Astrocyte (in vitro differentiated cells and primary cell): Measurements from ENCODE around the gene MCUB. TPM values are rescaled to one million over a fixed set of nuclear protein-coding genes. Genes with fewer than 3 reads are reported as not detected.

ENCODE experiments used
- DNase-seq: peaks from one replicate; pipeline ENCODE4 v3.0.0-alpha.2; 2010; ENCODE audit warnings: low read depth
- FAIRE-seq: peaks from 2 replicates; lab custom pipeline; 2011; peaks lifted over from hg19 to GRCh38; lab: Jason Lieb, UNC
- H2AFZ ChIP-seq: 2 replicates; pipeline ENCODE4 v1.6.0; 2012; ENCODE audit warnings: low read depth, low read length, inconsistent platforms
- H3K27ac ChIP-seq: 2 replicates; pipeline ENCODE4 v1.5.1; 2011; ENCODE audit warnings: low read depth, low read length, inconsistent platforms
- H3K27me3 ChIP-seq: 2 replicates; pipeline ENCODE4 v1.6.0; 2011; ENCODE audit warnings: low read length, inconsistent platforms; ENCODE audit not compliant: insufficient read depth
- H3K36me3 ChIP-seq: 2 replicates; pipeline ENCODE4 v1.5.1; 2011; ENCODE audit warnings: low read length, inconsistent platforms; ENCODE audit not compliant: insufficient read depth
- H3K4me1 ChIP-seq: 2 replicates; pipeline ENCODE4 v1.5.1; 2011; ENCODE audit warnings: low read length, inconsistent platforms; ENCODE audit not compliant: insufficient read depth
- H3K4me2 ChIP-seq: 2 replicates; pipeline ENCODE4 v1.6.0; 2012; ENCODE audit warnings: low read length, inconsistent platforms
- H3K4me3 ChIP-seq: 2 replicates; pipeline ENCODE4 v1.5.1; 2011; ENCODE audit warnings: low read depth, mild to moderate bottlenecking, low read length, inconsistent platforms; ENCODE audit not compliant: insufficient read depth
- H3K79me2 ChIP-seq: 2 replicates; pipeline ENCODE4 v1.6.0; 2012; ENCODE audit warnings: mild to moderate bottlenecking, low read length, inconsistent platforms; ENCODE audit not compliant: insufficient read depth
- H3K9ac ChIP-seq: 2 replicates; pipeline ENCODE4 v1.6.0; 2012; ENCODE audit warnings: mild to moderate bottlenecking, low read length, inconsistent platforms
- H3K9me3 ChIP-seq: 2 replicates; pipeline ENCODE4 v1.5.1; 2012; ENCODE audit warnings: low read depth, mild to moderate bottlenecking, low read length, inconsistent platforms; ENCODE audit not compliant: insufficient read depth
- H4K20me1 ChIP-seq: 2 replicates; pipeline ENCODE4 v1.6.0; 2012; ENCODE audit warnings: low read length, inconsistent platforms; ENCODE audit not compliant: insufficient read depth
- H3K27ac Mint-ChIP-seq: one replicate; pipeline ENCODE4 v1.8.0; 2021; ENCODE audit warnings: mild to moderate bottlenecking, mixed read lengths; ENCODE audit not compliant: unreplicated experiment
- H3K27me3 Mint-ChIP-seq: one replicate; pipeline ENCODE4 v1.8.0; 2021; ENCODE audit warnings: low read depth, mixed read lengths; ENCODE audit not compliant: unreplicated experiment
- H3K36me3 Mint-ChIP-seq: one replicate; pipeline ENCODE4 v1.8.0; 2021; ENCODE audit warnings: low read depth, mixed read lengths; ENCODE audit not compliant: unreplicated experiment
- H3K4me1 Mint-ChIP-seq: one replicate; pipeline ENCODE4 v1.8.0; 2021; ENCODE audit warnings: low read depth, mixed read lengths; ENCODE audit not compliant: unreplicated experiment
- H3K4me3 Mint-ChIP-seq: one replicate; pipeline ENCODE4 v1.8.0; 2021; ENCODE audit warnings: mild to moderate bottlenecking, moderate library complexity, mixed read lengths; ENCODE audit not compliant: unreplicated experiment
- H3K9me3 Mint-ChIP-seq: one replicate; pipeline ENCODE4 v1.8.0; 2021; ENCODE audit warnings: mild to moderate bottlenecking, mixed read lengths; ENCODE audit not compliant: unreplicated experiment
- EZH2 ChIP-seq: IDR thresholded peaks from 2 replicates; pipeline ENCODE4 v1.6.1; 2012; ENCODE audit warnings: mild to moderate bottlenecking, low read length, inconsistent platforms; ENCODE audit not compliant: insufficient read depth
- total RNA-seq: library from RNA; stranded (reverse); gene quantifications from 2 replicates; pipeline ENCODE4 v1.2.1, GENCODE V29; 2021
- TF ChIP-seq, protein P1 (sequence below): IDR thresholded peaks from 2 replicates; pipeline ENCODE4 v1.5.1; 2011; ENCODE audit warnings: low read depth, mild to moderate bottlenecking, inconsistent platforms, low read length, moderate library complexity; ENCODE audit not compliant: insufficient read depth

MCUB gene
- total RNA-seq, 1 donor from 2014 or later, result 12.6 TPM

DNA sequence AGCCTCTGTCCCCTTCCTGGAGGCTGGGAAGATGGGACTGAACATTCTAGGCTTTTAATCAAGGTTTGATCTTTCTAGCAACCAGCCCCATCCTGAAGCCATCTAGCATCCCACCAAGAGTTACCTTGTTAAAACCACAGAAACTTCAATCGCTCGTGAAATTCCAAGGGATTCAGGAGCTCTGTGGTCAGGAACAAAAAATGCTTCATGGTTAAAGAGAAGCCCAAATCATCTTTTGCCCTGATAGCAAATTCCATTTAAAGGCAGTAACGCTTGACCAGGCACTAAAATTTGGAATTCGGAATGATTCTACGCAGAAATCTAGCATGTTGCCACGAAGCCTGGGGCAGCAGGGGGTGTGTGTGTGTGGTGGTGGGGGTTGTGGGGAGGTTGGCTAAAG, 95.3 kb downstream of the MCUB start:
- DNase-seq (no peak), FAIRE-seq (no peak)
- no peaks in the 10 kb centered on the region for H4K20me1 ChIP-seq
- no peaks in the 10 kb centered on the region for H3K79me2 ChIP-seq
- H3K27ac ChIP-seq, result no peak overlapping the region
- no peak overlapping the region for H2AFZ ChIP-seq
- no peaks in the 10 kb centered on the region for H3K9me3 ChIP-seq
- Mint-ChIP-seq H3K4me3 (no peak overlapping the region), H3K27me3 (no peaks in the 10 kb centered on the region), H3K36me3 (peaks cover 2% of the 10 kb centered on the region), H3K9me3 (no peaks in the 10 kb centered on the region), H3K4me1 (no peaks in the 10 kb centered on the region), H3K27ac (no peak overlapping the region)
- H3K27me3 ChIP-seq, result no peaks in the 10 kb centered on the region
- TF ChIP-seq, protein P1, sequence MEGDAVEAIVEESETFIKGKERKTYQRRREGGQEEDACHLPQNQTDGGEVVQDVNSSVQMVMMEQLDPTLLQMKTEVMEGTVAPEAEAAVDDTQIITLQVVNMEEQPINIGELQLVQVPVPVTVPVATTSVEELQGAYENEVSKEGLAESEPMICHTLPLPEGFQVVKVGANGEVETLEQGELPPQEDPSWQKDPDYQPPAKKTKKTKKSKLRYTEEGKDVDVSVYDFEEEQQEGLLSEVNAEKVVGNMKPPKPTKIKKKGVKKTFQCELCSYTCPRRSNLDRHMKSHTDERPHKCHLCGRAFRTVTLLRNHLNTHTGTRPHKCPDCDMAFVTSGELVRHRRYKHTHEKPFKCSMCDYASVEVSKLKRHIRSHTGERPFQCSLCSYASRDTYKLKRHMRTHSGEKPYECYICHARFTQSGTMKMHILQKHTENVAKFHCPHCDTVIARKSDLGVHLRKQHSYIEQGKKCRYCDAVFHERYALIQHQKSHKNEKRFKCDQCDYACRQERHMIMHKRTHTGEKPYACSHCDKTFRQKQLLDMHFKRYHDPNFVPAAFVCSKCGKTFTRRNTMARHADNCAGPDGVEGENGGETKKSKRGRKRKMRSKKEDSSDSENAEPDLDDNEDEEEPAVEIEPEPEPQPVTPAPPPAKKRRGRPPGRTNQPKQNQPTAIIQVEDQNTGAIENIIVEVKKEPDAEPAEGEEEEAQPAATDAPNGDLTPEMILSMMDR, result no peak
- TF ChIP-seq EZH2, result no peak
- no peaks in the 10 kb centered on the region for H3K36me3 ChIP-seq
- no peak overlapping the region for H3K9ac ChIP-seq
- H3K4me1 ChIP-seq, result no peaks in the 10 kb centered on the region
- no peak overlapping the region for H3K4me3 ChIP-seq
- H3K4me2 ChIP-seq, result no peak overlapping the region

DNA sequence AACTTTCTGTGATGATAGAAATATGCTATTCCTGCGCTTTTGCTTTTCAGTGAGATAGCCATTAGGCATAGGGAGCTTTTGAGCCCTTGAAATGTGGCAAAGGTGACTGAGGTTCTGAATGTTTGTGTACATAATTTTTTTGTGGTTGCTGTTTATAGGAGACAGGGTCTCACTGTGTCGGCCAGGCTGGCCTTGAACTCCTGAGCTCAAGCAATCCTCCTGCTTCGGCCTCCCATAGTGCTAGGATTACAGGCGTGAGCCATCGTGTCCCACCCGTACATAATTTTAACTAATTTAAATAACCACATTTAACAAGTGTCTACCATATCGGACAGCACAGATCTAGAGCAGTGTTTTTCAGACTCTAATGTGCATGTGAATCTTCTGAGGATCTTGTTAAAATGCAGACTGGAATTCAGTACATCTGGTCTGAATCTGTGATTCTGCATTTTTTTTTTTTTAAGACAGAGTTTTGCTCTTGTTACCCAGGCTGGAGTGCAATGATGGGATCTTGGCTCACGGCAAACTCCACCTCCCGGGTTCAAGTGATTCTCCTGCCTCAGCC, 97.9 kb downstream of the MCUB start:
- H3K4me2 ChIP-seq, result no peak overlapping the region
- H2AFZ ChIP-seq, result no peak overlapping the region
- Mint-ChIP-seq H3K4me1 (no peaks in the 10 kb centered on the region), H3K4me3 (no peak overlapping the region), H3K36me3 (peaks cover 2% of the 10 kb centered on the region), H3K27ac (no peak overlapping the region), H3K27me3 (no peaks in the 10 kb centered on the region), H3K9me3 (no peaks in the 10 kb centered on the region)
- H3K36me3 ChIP-seq, result no peaks in the 10 kb centered on the region
- no peak for FAIRE-seq
- H3K27ac ChIP-seq, result no peak overlapping the region
- no peaks in the 10 kb centered on the region for H4K20me1 ChIP-seq
- H3K27me3 ChIP-seq, result no peaks in the 10 kb centered on the region
- H3K4me3 ChIP-seq, result no peak overlapping the region
- H3K9me3 ChIP-seq, result no peaks in the 10 kb centered on the region
- no peaks in the 10 kb centered on the region for H3K4me1 ChIP-seq
- no peak overlapping the region for H3K9ac ChIP-seq
- no peaks in the 10 kb centered on the region for H3K79me2 ChIP-seq
- no peak for DNase-seq
- no peak for TF ChIP-seq EZH2
- TF ChIP-seq, protein P1, result no peak

DNA sequence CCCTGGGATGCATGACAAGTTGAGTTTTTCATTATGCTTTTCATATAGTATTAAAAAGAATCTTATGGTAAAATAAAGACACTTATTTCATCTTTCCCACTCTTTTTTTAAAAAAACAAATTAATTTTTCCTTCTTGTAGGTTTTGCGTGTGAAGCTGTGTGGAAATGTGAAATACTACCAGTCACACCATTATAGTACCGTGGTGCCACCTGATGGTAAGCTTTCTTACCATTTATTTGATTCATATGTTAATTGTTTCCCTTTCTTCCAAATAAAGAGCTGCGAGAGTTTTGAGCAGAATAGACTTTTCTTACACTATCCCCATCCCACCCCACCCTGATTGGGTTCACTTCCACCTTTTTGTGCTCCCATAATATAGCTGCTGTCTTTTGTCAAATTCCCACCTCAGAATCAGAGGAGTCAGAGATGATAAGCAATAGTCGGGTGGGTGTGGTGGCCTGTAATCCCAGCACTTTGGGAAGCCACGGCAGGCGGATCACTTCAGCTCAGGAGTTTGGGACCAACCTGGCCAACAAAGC, 98.9 kb downstream of the MCUB start:
- FAIRE-seq, result no peak
- Histone ChIP-seq H3K9ac (no peak overlapping the region), H3K9me3 (no peaks in the 10 kb centered on the region), H3K79me2 (no peaks in the 10 kb centered on the region), H4K20me1 (no peaks in the 10 kb centered on the region), H3K4me1 (no peaks in the 10 kb centered on the region), H3K4me3 (no peak overlapping the region), H2AFZ (no peak overlapping the region), H3K36me3 (no peaks in the 10 kb centered on the region), H3K27ac (no peak overlapping the region), H3K27me3 (no peaks in the 10 kb centered on the region), H3K4me2 (no peak overlapping the region)
- H3K9me3 Mint-ChIP-seq, result no peaks in the 10 kb centered on the region
- no peak for DNase-seq
- no peaks in the 10 kb centered on the region for H3K4me1 Mint-ChIP-seq
- no peaks in the 10 kb centered on the region for H3K27me3 Mint-ChIP-seq
- TF ChIP-seq, protein P1, result no peak
- TF ChIP-seq EZH2, result no peak
- no peak overlapping the region for H3K4me3 Mint-ChIP-seq
- H3K36me3 Mint-ChIP-seq, result peaks cover 2% of the 10 kb centered on the region
- no peak overlapping the region for H3K27ac Mint-ChIP-seq
